Fibroblast of skin of right quadriceps (primary cell): ENCODE results near the gene GIMAP6.
"Not testable (repeated sequence)": the region's sequence is repeated elsewhere in the genome, so short reads cannot be mapped to it uniquely, and the experiment has no call there.

ENCODE experiments used
- DNase-seq: peaks from one replicate; pipeline ENCODE4 v3.0.0-alpha.2; 2013

GIMAP6 gene

DNA sequence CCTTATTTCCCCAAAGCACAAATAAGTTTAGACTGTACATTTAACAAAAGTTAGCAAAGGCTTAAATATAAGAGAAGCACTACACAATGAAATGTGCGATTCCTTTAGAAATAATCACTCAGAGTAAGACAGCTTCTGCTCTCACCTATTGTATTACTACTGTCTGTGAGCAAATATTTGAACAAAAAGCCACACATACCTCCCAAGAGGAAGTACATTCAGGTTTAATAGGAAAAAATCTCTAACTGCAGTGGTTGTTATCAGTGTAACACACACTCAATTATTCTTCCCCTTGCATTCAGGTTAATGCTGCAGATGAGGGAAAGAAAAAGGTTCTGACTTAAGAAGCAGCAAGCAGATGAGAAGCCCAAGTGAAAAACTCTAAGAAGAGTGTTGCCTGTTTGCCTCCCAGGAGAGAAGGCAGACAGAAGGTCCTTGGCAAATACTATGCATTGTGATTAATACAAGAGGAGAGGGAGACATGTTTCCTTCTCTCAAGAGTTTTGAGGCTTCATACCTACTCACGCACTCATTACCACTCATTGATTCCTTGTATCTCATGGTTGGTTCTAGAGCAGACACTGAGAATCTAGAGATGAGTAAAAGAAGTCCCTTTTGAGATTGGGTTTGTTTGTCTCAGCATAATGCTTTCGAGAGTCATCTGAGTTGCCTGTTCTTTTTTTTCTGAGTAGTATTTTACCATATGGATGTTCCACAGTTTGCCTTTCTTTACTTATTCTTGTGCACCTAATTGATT is 51.4 kb downstream of the GIMAP6 start:
- DNase-seq = no peak

DNA sequence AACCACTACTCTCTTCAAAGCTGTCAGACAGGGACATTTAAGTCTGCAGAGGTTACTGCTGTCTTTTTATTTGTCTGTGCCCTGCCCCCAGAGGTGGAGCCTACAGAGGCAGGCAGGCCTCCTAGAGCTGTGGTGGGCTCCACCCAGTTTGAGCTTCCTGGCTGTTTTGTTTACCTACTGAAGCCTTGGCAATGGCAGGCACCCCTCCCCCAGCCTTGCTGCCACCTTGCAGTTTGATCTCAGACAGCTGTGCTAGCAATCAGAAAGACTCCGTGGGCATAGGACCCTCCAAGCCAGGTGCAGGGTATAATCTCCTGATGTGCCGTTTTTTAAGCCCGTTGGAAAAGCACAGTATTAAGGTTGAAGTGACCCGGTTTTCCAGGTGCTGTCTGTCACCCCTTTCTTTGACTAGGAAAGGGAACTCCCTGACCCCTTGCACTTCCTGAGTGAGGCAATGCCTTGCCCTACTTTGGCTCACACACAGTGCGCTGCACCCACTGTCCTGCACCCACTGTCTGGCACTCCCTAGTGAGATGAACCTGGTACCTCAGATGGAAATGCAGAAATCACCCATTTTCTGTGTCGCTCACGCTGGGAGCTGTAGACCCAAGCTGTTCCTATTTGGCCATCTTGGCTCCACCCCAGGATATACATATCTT is 52.1 kb downstream of the GIMAP6 start:
- not testable (repeated sequence) for DNase-seq
